Effector memory CD8-positive, alpha-beta T cell (primary cell): ENCODE measurements around the gene NFKBIA.
"Not testable (repeated sequence)": the region's sequence is repeated elsewhere in the genome, so short reads cannot be mapped to it uniquely, and the experiment has no call there.

Source experiments
- ATAC-seq: fragments of 150-1000 bp; cut with Tn5 transposase; replicated peaks from 2 replicates; pipeline ENCODE4 v1.10.0; 2021; ENCODE audit warnings: mild to moderate bottlenecking, moderate library complexity
- DNase-seq, 3 experiments: peaks; one replicate each; pipeline ENCODE4 v3.0.0; 2021
- H3K27ac Mint-ChIP-seq, 2 donors: one replicate each; pipeline ENCODE4 v1.8.0; 2022; ENCODE audit warnings: mild to moderate bottlenecking in 2 of 2, mixed read lengths in 2 of 2, moderate library complexity in 2 of 2
- H3K27me3 Mint-ChIP-seq, 2 donors: one replicate each; pipeline ENCODE4 v1.8.0; 2022; ENCODE audit warnings: mixed read lengths in 2 of 2
- H3K36me3 Mint-ChIP-seq: one replicate; pipeline ENCODE4 v1.8.0; 2022; ENCODE audit warnings: mild to moderate bottlenecking, moderate library complexity, mixed read lengths; ENCODE audit not compliant: insufficient read depth
- H3K4me1 Mint-ChIP-seq, 2 donors: one replicate each; pipeline ENCODE4 v1.8.0; 2022; ENCODE audit warnings: low read depth in 2 of 2, mixed read lengths in 2 of 2
- H3K4me3 Mint-ChIP-seq, 2 donors: one replicate each; pipeline ENCODE4 v1.8.0; 2022; ENCODE audit warnings: mild to moderate bottlenecking in 2 of 2, mixed read lengths in 2 of 2, moderate library complexity in 2 of 2
- H3K9me3 Mint-ChIP-seq, 2 donors: one replicate each; pipeline ENCODE4 v1.8.0; 2022; ENCODE audit warnings: mixed read lengths in 2 of 2

NFKBIA gene

DNA sequence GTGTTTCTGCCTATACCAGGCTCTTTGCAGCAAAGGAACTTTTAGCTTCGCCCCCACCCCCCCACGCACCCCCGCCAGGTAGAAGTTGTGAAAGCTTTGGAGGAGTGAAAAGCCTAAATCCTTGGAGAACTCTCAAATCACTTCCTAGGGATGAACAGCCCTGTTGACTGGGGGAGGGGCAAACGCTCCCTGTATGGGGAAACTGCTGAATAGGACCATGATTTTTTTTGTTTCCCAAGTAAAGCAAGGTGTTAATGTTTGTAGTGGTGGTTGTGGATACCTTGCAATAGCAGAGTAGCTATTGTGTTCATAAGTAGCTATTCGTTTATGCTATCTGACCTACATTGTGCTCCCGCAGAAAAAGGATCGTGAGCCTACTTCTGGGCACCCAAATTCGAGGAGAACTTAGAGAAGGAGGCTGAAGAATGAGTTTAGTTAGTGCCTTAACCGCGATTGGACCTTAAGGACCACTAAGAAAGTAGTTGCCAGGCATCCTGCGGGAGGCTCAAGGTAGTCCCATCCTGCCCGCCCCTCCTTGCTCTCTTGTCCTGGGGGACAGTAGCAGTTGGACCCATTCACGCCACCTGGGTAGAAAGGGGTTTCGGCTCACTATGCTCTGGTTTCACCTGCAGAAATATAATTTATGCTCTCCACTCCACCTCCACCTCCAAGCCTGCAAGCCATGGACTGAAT, 901 bp upstream of the NFKBIA start:
- no peaks in the 10 kb centered on the region for H3K9me3 Mint-ChIP-seq
- no peak for ATAC-seq
- H3K36me3 Mint-ChIP-seq: peaks cover 56% of the 10 kb centered on the region
- peaks cover 46 to 53% of the 10 kb centered on the region in 2 donors for H3K4me1 Mint-ChIP-seq
- H3K27me3 Mint-ChIP-seq: no peaks in the 10 kb centered on the region
- peak overlapping the region; percentile 92 to 94 for H3K4me3 Mint-ChIP-seq
- no peak for DNase-seq
- H3K27ac Mint-ChIP-seq: peak overlapping the region; percentile 99 to 100

GRCh38 chr14:35403603-35404448, 723 bp downstream of the NFKBIA start:
- Mint-ChIP-seq H3K9me3 (no peaks in the 10 kb centered on the region), H3K4me3 (peak overlapping the region; percentile 92 to 94), H3K4me1 (peaks cover 53 to 58% of the 10 kb centered on the region in 2 donors), H3K27ac (peak overlapping the region; percentile 99 to 100), H3K36me3 (peaks cover 72% of the 10 kb centered on the region), H3K27me3 (no peaks in the 10 kb centered on the region)
- peak; percentile 56 for ATAC-seq
- peak; percentile 92 to 94 (median 93) for DNase-seq

DNA sequence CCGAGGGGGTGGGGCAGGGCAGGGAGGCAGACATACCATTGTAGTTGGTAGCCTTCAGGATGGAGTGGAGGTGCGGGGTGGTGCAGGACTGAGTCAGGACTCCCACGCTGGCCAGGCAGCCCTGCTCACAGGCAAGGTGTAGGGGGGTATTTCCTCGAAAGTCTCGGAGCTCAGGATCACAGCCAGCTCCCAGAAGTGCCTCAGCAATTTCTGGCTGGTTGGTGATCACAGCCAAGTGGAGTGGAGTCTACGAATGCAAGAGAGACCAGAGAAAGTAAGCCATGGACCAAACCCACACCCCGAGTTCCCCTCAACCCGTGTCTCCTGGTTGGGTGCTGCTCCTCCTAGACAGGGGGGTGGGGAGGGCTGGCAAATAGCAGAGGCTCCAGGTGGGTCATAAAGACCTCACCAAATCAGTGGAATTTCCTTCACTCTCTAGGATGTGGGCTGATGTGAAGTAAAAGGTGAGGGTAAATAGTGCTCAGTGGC, 1.4 kb downstream of the NFKBIA start:
- peak in 2 of 3 experiments; percentile 22 to 32 for DNase-seq
- Mint-ChIP-seq H3K4me1 (peaks cover 53 to 58% of the 10 kb centered on the region in 2 donors), H3K27me3 (no peaks in the 10 kb centered on the region), H3K36me3 (peaks cover 79% of the 10 kb centered on the region), H3K4me3 (peak overlapping the region; percentile 92 to 94), H3K27ac (peak overlapping the region; percentile 99 to 100), H3K9me3 (no peaks in the 10 kb centered on the region)
- no peak for ATAC-seq

GRCh38 chr14:35402323-35403113, 2.0 kb downstream of the NFKBIA start:
- H3K27me3 Mint-ChIP-seq: no peaks in the 10 kb centered on the region
- H3K4me3 Mint-ChIP-seq: peak overlapping the region; percentile 92 to 94

GRCh38 chr14:35401422-35402265, 2.9 kb downstream of the NFKBIA start:
- Mint-ChIP-seq H3K4me3 (peak overlapping the region; percentile 92 to 94), H3K4me1 (peaks cover 55 to 57% of the 10 kb centered on the region in 2 donors), H3K36me3 (peaks cover 82% of the 10 kb centered on the region), H3K9me3 (no peaks in the 10 kb centered on the region), H3K27me3 (no peaks in the 10 kb centered on the region), H3K27ac (peak overlapping the region; percentile 99 to 100)
- ATAC-seq (no peak), DNase-seq (peak in 1 of 3 experiments; percentile 12)

More at GRCh38 chr14:35402323-35403113, 2.0 kb downstream of the NFKBIA start:
- peaks cover 54 to 58% of the 10 kb centered on the region in 2 donors for H3K4me1 Mint-ChIP-seq
- H3K27ac Mint-ChIP-seq: peak overlapping the region; percentile 99 to 100
- ATAC-seq: no peak
- H3K9me3 Mint-ChIP-seq: no peaks in the 10 kb centered on the region
- peak; percentile 29 to 43 (median 42) for DNase-seq
- peaks cover 80% of the 10 kb centered on the region for H3K36me3 Mint-ChIP-seq

DNA sequence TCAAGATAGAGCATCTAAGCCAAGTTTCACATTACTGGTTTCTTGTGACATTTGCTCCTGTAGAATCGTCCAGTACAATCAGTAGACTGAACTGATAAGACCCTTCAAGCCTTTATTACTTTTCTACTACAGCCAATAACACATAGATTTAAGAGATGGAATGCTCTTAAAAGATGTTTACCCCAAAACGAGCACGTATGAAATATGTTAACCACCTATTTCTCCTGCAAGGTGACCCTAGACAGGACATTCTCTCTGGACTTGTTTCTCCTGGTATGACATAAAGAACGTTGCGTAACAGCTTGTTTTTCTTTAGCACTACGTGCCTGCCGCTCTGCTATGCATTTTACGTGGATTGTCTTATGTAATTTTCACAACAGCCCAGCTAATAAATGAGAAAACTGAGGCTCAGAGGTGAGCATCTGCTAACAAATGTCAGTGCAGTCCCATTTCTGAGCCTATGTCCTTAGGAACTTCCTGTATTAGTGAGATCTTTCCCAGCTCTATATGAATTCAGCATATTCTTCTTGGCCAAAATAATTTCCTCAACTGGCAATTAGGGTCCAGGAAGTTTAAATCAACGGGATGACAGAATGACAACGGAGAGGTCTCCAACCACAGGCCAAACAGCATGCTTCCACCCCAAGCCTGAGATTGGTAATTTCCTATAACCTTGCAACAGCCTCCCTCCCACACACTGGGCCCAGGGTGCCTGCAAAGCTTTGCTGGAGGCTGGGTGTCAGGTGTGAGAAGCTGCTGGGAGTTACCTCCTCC, 3.7 kb downstream of the NFKBIA start:
- peak overlapping the region; percentile 92 to 94 for H3K4me3 Mint-ChIP-seq
- ATAC-seq (no peak), DNase-seq (peak; percentile 36 to 43 (median 41))

GRCh38 chr14:35399083-35399937, 5.2 kb downstream of the NFKBIA start:
- H3K4me1 Mint-ChIP-seq: peaks cover 36 to 41% of the 10 kb centered on the region in 2 donors
- DNase-seq (peak in 1 of 3 experiments; percentile 15), ATAC-seq (no peak)
- H3K9me3 Mint-ChIP-seq: no peaks in the 10 kb centered on the region
- no peaks in the 10 kb centered on the region for H3K27me3 Mint-ChIP-seq
- peak overlapping the region in 1 of 2 donors; percentile 94 for H3K4me3 Mint-ChIP-seq
- peak overlapping the region; percentile 99 to 100 for H3K27ac Mint-ChIP-seq
- H3K36me3 Mint-ChIP-seq: peaks cover 65% of the 10 kb centered on the region

More for the DNA sequence above, 3.7 kb downstream of the NFKBIA start:
- Mint-ChIP-seq H3K27ac (peak overlapping the region; percentile 99 to 100), H3K4me1 (peaks cover 49 to 52% of the 10 kb centered on the region in 2 donors), H3K27me3 (no peaks in the 10 kb centered on the region), H3K36me3 (peaks cover 78% of the 10 kb centered on the region), H3K9me3 (no peaks in the 10 kb centered on the region)

- DNase-seq: no peak
- ATAC-seq: no peak
- Mint-ChIP-seq H3K9me3 (no peaks in the 10 kb centered on the region), H3K27me3 (no peaks in the 10 kb centered on the region), H3K36me3 (peaks cover 53% of the 10 kb centered on the region), H3K4me1 (peaks cover 31 to 34% of the 10 kb centered on the region in 2 donors), H3K27ac (peak overlapping the region; percentile 50 to 100), H3K4me3 (no peak overlapping the region)
Observed at GRCh38 chr14:35398071-35398584, 6.4 kb downstream of the NFKBIA start.

DNA sequence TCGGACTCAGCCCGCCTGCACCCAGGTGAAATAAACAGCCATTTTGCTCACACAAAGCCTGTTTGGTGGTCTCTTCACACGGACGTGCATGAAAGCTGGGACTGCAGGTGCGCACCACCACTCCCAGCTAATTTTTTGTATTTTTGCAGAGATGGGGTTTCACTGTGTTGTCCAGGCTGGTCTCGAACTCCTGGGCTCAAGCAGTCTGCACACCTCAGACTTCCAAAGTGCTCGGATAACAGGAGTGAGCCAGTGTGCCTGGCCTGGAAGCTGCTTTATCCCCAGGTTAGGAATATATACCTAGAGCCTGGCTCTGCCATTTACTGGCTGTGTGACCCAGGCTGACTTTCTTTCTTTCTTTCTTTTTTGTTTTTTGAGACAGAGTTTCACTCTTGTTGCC, 7.9 kb downstream of the NFKBIA start:
- H3K4me3 Mint-ChIP-seq, H3K27me3 Mint-ChIP-seq, DNase-seq, ATAC-seq, H3K9me3 Mint-ChIP-seq: not testable (repeated sequence)
- peaks cover 38% of the 10 kb centered on the region for H3K36me3 Mint-ChIP-seq
- H3K4me1 Mint-ChIP-seq: peaks cover 16 to 21% of the 10 kb centered on the region in 2 donors
- H3K27ac Mint-ChIP-seq: peak overlapping the region in 1 of 2 donors; percentile 73

DNA sequence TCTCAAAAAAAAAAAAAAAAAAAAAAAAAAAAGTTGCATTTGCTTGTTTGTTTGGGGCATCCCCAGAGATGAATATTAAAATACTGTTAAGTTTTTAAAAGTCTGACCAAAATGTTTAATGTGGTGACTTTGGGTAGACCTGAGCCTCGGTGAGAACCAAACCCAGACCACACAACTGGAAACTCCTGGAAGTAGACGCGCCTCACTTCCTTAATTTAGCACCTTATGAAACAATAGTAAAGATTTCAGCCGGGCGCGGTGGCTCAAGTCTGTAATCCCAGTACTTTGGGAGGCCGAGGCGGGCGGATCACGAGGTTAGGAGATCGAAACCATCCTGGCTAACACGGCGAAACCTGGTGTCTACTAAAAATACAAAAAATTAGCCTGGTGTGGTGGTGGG, 9.3 kb downstream of the NFKBIA start:
- no peak overlapping the region for H3K4me3 Mint-ChIP-seq
- H3K27ac Mint-ChIP-seq: no peak overlapping the region
- DNase-seq: no peak
- ATAC-seq: no peak
- peaks cover 5 to 17% of the 10 kb centered on the region in 2 donors for H3K4me1 Mint-ChIP-seq
- H3K27me3 Mint-ChIP-seq: no peaks in the 10 kb centered on the region
- H3K9me3 Mint-ChIP-seq: no peaks in the 10 kb centered on the region
- peaks cover 24% of the 10 kb centered on the region for H3K36me3 Mint-ChIP-seq
